Measurements from ENCODE around the gene MAP3K8.

Gene MAP3K8

DNA sequence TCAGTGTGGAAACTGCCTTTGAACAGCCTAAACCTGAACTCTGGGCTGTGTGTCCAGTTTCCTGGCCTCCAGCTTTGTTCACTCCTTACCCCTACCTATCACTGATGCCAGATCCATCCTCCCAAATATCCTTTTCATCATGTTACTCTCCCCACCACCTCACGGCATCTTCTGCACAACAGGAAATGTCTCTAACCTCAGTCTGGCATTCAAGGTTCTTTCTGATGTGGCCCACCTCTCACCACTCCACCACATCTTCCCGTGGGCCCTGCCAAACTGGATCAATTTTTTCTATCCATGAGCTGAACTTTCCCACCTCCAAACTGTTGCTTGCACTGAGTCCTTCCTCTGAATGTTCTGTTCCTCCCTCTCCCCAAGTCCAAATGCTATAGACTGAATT is 35.8 kb upstream of the MAP3K8 start:
- Histone ChIP-seq H3K9me3 (ENCODE audit: control insufficient read depth, insufficient read depth, low read length) (no peaks in the 10 kb centered on the region), H3K4me1 (ENCODE audit: control insufficient read depth, insufficient read depth, low read length) (no peaks in the 10 kb centered on the region; the same call in 1 of the 2 replicates), H3K27me3 (ENCODE audit: control insufficient read depth, insufficient read depth, low read length) (no peaks in the 10 kb centered on the region), H3K27ac (ENCODE audit: low read length) (no peak overlapping the region), H3K4me3 (ENCODE audit: low read length) (no peak overlapping the region), H3K36me3 (ENCODE audit: control insufficient read depth, insufficient read depth, low read length) (no peaks in the 10 kb centered on the region)
- WGBS (ENCODE audit: insufficient coverage, insufficient read length) = no CpG with 5 or more reads among the region's 2 CpGs
- DNase-seq (ENCODE audit: low read depth, low spot score) = no peak

- WGBS (ENCODE audit: insufficient coverage, insufficient read length) = no CpG with 5 or more reads among the region's 4 CpGs
Observed at GRCh38 chr10:30398788-30399187, 35.2 kb upstream of the MAP3K8 start.

GRCh38 chr10:30403494-30403893 is 30.5 kb upstream of the MAP3K8 start:
- Histone ChIP-seq H3K4me1 (ENCODE audit: control insufficient read depth, insufficient read depth, low read length) (no peaks in the 10 kb centered on the region; the same call in 1 of the 2 replicates), H3K27ac (ENCODE audit: low read length) (no peak overlapping the region), H3K36me3 (ENCODE audit: control insufficient read depth, insufficient read depth, low read length) (no peaks in the 10 kb centered on the region), H3K27me3 (ENCODE audit: control insufficient read depth, insufficient read depth, low read length) (no peaks in the 10 kb centered on the region), H3K4me3 (ENCODE audit: low read length) (no peak overlapping the region), H3K9me3 (ENCODE audit: control insufficient read depth, insufficient read depth, low read length) (no peaks in the 10 kb centered on the region)
- no CpG with 5 or more reads among the region's 18 CpGs for WGBS (ENCODE audit: insufficient coverage, insufficient read length)
- no peak for DNase-seq (ENCODE audit: low read depth, low spot score)

More at GRCh38 chr10:30398788-30399187, 35.2 kb upstream of the MAP3K8 start:
- H3K9me3 ChIP-seq (ENCODE audit: control insufficient read depth, insufficient read depth, low read length) = no peaks in the 10 kb centered on the region
- no peak for DNase-seq (ENCODE audit: low read depth, low spot score)
- no peak overlapping the region for H3K4me3 ChIP-seq (ENCODE audit: low read length)
- no peak overlapping the region for H3K27ac ChIP-seq (ENCODE audit: low read length)
- no peaks in the 10 kb centered on the region for H3K36me3 ChIP-seq (ENCODE audit: control insufficient read depth, insufficient read depth, low read length)
- H3K27me3 ChIP-seq (ENCODE audit: control insufficient read depth, insufficient read depth, low read length) = no peaks in the 10 kb centered on the region
- H3K4me1 ChIP-seq (ENCODE audit: control insufficient read depth, insufficient read depth, low read length) = no peaks in the 10 kb centered on the region; the same call in 1 of the 2 replicates

- WGBS (ENCODE audit: insufficient coverage, insufficient read length) = no CpG with 5 or more reads among the region's 5 CpGs
- no peaks in the 10 kb centered on the region for H3K36me3 ChIP-seq (ENCODE audit: control insufficient read depth, insufficient read depth, low read length)
- no peak overlapping the region for H3K4me3 ChIP-seq (ENCODE audit: low read length)
- H3K27ac ChIP-seq (ENCODE audit: low read length) = no peak overlapping the region
- no peaks in the 10 kb centered on the region for H3K27me3 ChIP-seq (ENCODE audit: control insufficient read depth, insufficient read depth, low read length)
- no peaks in the 10 kb centered on the region for H3K9me3 ChIP-seq (ENCODE audit: control insufficient read depth, insufficient read depth, low read length)
- DNase-seq (ENCODE audit: low read depth, low spot score) = no peak
- H3K4me1 ChIP-seq (ENCODE audit: control insufficient read depth, insufficient read depth, low read length) = no peaks in the 10 kb centered on the region; the same call in 1 of the 2 replicates
Observed at GRCh38 chr10:30404540-30404939, 29.4 kb upstream of the MAP3K8 start.

DNA sequence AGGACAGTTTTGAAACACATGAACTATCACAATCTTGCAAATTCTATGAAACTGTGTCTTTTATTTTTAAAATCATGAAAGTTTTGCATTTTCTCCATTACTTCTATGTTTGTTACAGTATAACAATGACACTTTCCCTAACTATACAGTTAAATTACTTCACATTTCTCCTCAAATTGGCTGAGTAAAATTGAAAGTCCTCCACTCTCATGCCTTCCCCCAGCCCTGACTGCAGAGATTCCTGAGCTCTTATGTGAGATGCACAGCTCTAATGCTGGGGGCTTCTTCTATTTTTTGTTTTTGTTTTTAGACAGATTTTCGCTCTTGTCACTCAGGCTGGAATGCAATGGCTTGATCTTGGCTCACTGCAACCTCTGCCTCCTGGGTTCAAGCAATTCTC is 22.7 kb upstream of the MAP3K8 start:
- WGBS (ENCODE audit: insufficient coverage, insufficient read length) = no CpG with 5 or more reads among the region's 1 CpG
- no peaks in the 10 kb centered on the region for H3K36me3 ChIP-seq (ENCODE audit: control insufficient read depth, insufficient read depth, low read length)
- H3K4me1 ChIP-seq (ENCODE audit: control insufficient read depth, insufficient read depth, low read length) = no peaks in the 10 kb centered on the region
- H3K4me3 ChIP-seq (ENCODE audit: low read length) = no peak overlapping the region
- no peaks in the 10 kb centered on the region for H3K27me3 ChIP-seq (ENCODE audit: control insufficient read depth, insufficient read depth, low read length)
- no peak for DNase-seq (ENCODE audit: low read depth, low spot score)
- H3K9me3 ChIP-seq (ENCODE audit: control insufficient read depth, insufficient read depth, low read length) = no peaks in the 10 kb centered on the region
- no peak overlapping the region for H3K27ac ChIP-seq (ENCODE audit: low read length)

DNA sequence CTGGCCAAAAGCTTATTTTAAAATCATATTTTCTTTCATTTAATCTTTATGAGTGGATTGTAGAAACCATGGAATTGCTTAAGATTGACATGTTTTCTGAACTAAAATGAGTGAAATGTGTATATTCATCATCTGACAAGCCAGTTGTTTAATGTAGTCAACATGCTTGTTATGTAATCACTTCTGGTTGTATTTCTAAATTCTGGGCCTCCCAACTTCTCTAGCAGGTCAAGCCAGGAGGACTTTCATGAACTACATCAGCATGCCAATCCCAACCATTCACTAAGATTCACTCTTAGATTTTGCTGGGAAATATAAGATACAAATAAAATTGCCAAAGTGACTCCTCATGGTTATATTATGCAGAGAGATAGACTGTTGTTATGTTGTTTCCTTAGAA is 21.1 kb upstream of the MAP3K8 start:
- Histone ChIP-seq H3K9me3 (ENCODE audit: control insufficient read depth, insufficient read depth, low read length) (no peaks in the 10 kb centered on the region), H3K36me3 (ENCODE audit: control insufficient read depth, insufficient read depth, low read length) (no peaks in the 10 kb centered on the region), H3K27me3 (ENCODE audit: control insufficient read depth, insufficient read depth, low read length) (no peaks in the 10 kb centered on the region), H3K27ac (ENCODE audit: low read length) (no peak overlapping the region), H3K4me1 (ENCODE audit: control insufficient read depth, insufficient read depth, low read length) (no peaks in the 10 kb centered on the region), H3K4me3 (ENCODE audit: low read length) (no peak overlapping the region)
- no peak for DNase-seq (ENCODE audit: low read depth, low spot score)

- Histone ChIP-seq H3K36me3 (ENCODE audit: control insufficient read depth, insufficient read depth, low read length) (no peaks in the 10 kb centered on the region), H3K27ac (ENCODE audit: low read length) (no peak overlapping the region), H3K27me3 (ENCODE audit: control insufficient read depth, insufficient read depth, low read length) (no peaks in the 10 kb centered on the region), H3K4me3 (ENCODE audit: low read length) (no peak overlapping the region), H3K4me1 (ENCODE audit: control insufficient read depth, insufficient read depth, low read length) (no peaks in the 10 kb centered on the region), H3K9me3 (ENCODE audit: control insufficient read depth, insufficient read depth, low read length) (no peaks in the 10 kb centered on the region)
- no peak for DNase-seq (ENCODE audit: low read depth, low spot score)
- WGBS (ENCODE audit: insufficient coverage, insufficient read length) = no CpG with 5 or more reads among the region's 3 CpGs
Observed at GRCh38 chr10:30413996-30414576, 19.9 kb upstream of the MAP3K8 start.

DNA sequence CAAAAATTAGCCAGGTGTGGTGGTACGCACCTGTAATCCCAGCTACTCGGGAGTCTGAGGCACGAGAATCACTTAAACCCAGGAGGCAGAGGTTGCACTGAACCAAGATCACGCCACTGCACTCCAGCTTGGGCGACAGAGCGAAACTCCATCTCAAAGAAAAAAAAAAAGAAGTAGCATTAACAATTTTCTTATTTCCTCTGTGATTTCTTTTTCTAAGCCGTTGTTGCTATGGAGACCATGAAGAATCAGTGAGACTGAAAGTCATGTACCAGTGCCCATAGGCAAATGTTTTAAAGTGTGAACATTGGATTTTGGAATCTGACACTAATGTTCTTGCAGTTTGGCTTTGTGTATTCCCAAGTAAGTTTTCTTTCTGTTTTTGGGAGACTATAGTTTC is 18.4 kb upstream of the MAP3K8 start:
- no peak for DNase-seq (ENCODE audit: low read depth, low spot score)
- Histone ChIP-seq H3K4me3 (ENCODE audit: low read length) (no peak overlapping the region), H3K36me3 (ENCODE audit: control insufficient read depth, insufficient read depth, low read length) (no peaks in the 10 kb centered on the region), H3K27me3 (ENCODE audit: control insufficient read depth, insufficient read depth, low read length) (no peaks in the 10 kb centered on the region), H3K4me1 (ENCODE audit: control insufficient read depth, insufficient read depth, low read length) (no peaks in the 10 kb centered on the region), H3K9me3 (ENCODE audit: control insufficient read depth, insufficient read depth, low read length) (no peaks in the 10 kb centered on the region), H3K27ac (ENCODE audit: low read length) (no peak overlapping the region)
- no CpG with 5 or more reads among the region's 7 CpGs for WGBS (ENCODE audit: insufficient coverage, insufficient read length)

DNA sequence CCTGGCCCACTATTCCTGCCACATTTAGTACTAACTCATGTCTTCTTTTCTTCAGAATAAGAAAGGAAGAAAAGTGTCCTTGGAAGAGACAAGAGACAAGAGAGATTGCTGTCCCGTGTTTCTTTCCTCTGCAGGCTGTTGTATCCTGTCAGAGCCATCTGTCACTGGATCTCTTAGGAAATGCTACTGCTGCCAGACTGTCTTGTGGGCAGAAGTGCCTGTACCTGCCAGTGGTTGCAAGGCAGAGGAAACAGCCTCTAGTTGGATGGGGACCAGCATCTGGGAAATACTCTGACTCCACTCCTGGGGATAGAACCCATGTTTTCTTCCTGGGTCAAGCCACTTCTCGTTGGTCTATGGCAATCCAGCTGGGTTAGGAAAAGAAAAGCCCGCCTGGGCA is 16.7 kb upstream of the MAP3K8 start:
- Histone ChIP-seq H3K4me1 (ENCODE audit: control insufficient read depth, insufficient read depth, low read length) (no peaks in the 10 kb centered on the region), H3K27me3 (ENCODE audit: control insufficient read depth, insufficient read depth, low read length) (no peaks in the 10 kb centered on the region), H3K4me3 (ENCODE audit: low read length) (no peak overlapping the region), H3K27ac (ENCODE audit: low read length) (no peak overlapping the region), H3K36me3 (ENCODE audit: control insufficient read depth, insufficient read depth, low read length) (no peaks in the 10 kb centered on the region), H3K9me3 (ENCODE audit: control insufficient read depth, insufficient read depth, low read length) (no peaks in the 10 kb centered on the region)
- no CpG with 5 or more reads among the region's 3 CpGs for WGBS (ENCODE audit: insufficient coverage, insufficient read length)
- no peak for DNase-seq (ENCODE audit: low read depth, low spot score)

- no peak for DNase-seq (ENCODE audit: low read depth, low spot score)
- WGBS (ENCODE audit: insufficient coverage, insufficient read length) = no CpG with 5 or more reads among the region's 2 CpGs
Observed at GRCh38 chr10:30420266-30420665, 13.7 kb upstream of the MAP3K8 start.

GRCh38 chr10:30420766-30421165 is 13.2 kb upstream of the MAP3K8 start:
- no peaks in the 10 kb centered on the region for H3K4me1 ChIP-seq (ENCODE audit: control insufficient read depth, insufficient read depth, low read length)
- no CpG with 5 or more reads among the region's 1 CpG for WGBS (ENCODE audit: insufficient coverage, insufficient read length)
- H3K4me3 ChIP-seq (ENCODE audit: low read length) = no peak overlapping the region
- H3K27me3 ChIP-seq (ENCODE audit: control insufficient read depth, insufficient read depth, low read length) = no peaks in the 10 kb centered on the region
- H3K36me3 ChIP-seq (ENCODE audit: control insufficient read depth, insufficient read depth, low read length) = no peaks in the 10 kb centered on the region
- no peak overlapping the region for H3K27ac ChIP-seq (ENCODE audit: low read length)
- DNase-seq (ENCODE audit: low read depth, low spot score) = no peak
- H3K9me3 ChIP-seq (ENCODE audit: control insufficient read depth, insufficient read depth, low read length) = no peaks in the 10 kb centered on the region

More at GRCh38 chr10:30420266-30420665, 13.7 kb upstream of the MAP3K8 start:
- Histone ChIP-seq H3K36me3 (ENCODE audit: control insufficient read depth, insufficient read depth, low read length) (no peaks in the 10 kb centered on the region), H3K4me1 (ENCODE audit: control insufficient read depth, insufficient read depth, low read length) (no peaks in the 10 kb centered on the region), H3K27me3 (ENCODE audit: control insufficient read depth, insufficient read depth, low read length) (no peaks in the 10 kb centered on the region), H3K27ac (ENCODE audit: low read length) (no peak overlapping the region), H3K4me3 (ENCODE audit: low read length) (no peak overlapping the region), H3K9me3 (ENCODE audit: control insufficient read depth, insufficient read depth, low read length) (no peaks in the 10 kb centered on the region)

Data from iPS DF 6.9 (cell line).